ENCODE data around the gene RHBDD3.
"Not testable (repeated sequence)": the region's sequence is repeated elsewhere in the genome, so short reads cannot be mapped to it uniquely, and the experiment has no call there.

RHBDD3 gene

GRCh38 chr22:29245626-29246385, 22.0 kb downstream of the RHBDD3 start:
- TF ChIP-seq CTCF (IDR thresholded peaks at IDR 0.05; ENCODE audit: low read depth, low read length, missing control alignments): peak; percentile 99
- no peak overlapping the region for H3K4me3 ChIP-seq (ENCODE audit: low read depth, low read length)
- DNase-seq (ENCODE audit: low read depth): no peak

GRCh38 chr22:29244785-29245625, 22.8 kb downstream of the RHBDD3 start:
- no peak for DNase-seq (ENCODE audit: low read depth)
- H3K4me3 ChIP-seq (ENCODE audit: low read depth, low read length): no peak overlapping the region
- no peak for TF ChIP-seq CTCF (IDR thresholded peaks at IDR 0.05; ENCODE audit: low read depth, low read length, missing control alignments)

- no peak overlapping the region for H3K4me3 ChIP-seq (ENCODE audit: low read depth, low read length)
- no peak for DNase-seq (ENCODE audit: low read depth)
- no peak for TF ChIP-seq CTCF (IDR thresholded peaks at IDR 0.05; ENCODE audit: low read depth, low read length, missing control alignments)
Measured at GRCh38 chr22:29243874-29244446, 23.8 kb downstream of the RHBDD3 start.

- DNase-seq (ENCODE audit: low read depth); H3K4me3 ChIP-seq (ENCODE audit: low read depth, low read length): not testable (repeated sequence)
Measured at GRCh38 chr22:29240481-29240880, 27.3 kb downstream of the RHBDD3 start.

GRCh38 chr22:29233277-29233877, 34.4 kb downstream of the RHBDD3 start:
- no peak overlapping the region for H3K4me3 ChIP-seq (ENCODE audit: low read depth, low read length)
- TF ChIP-seq CTCF (IDR thresholded peaks at IDR 0.05; ENCODE audit: low read depth, low read length, missing control alignments): no peak
- no peak for DNase-seq (ENCODE audit: low read depth)

GRCh38 chr22:29231971-29232959, 35.5 kb downstream of the RHBDD3 start:
- H3K4me3 ChIP-seq (ENCODE audit: low read depth, low read length): no peak overlapping the region
- no peak for DNase-seq (ENCODE audit: low read depth)
- no peak for TF ChIP-seq CTCF (IDR thresholded peaks at IDR 0.05; ENCODE audit: low read depth, low read length, missing control alignments)

All from GM12864 (cell line).